HG03045 (cell line): Measurements from ENCODE around the gene LYPLAL1.
A peak's percentile ranks its signal among the peaks of the same experiment; 100 is the strongest.

Experiments
- ATAC-seq: cut with Tn5 transposase; IDR thresholded peaks from one replicate; pipeline ENCODE4 v1.9.1; 2021; ENCODE audit warnings: mild to moderate bottlenecking, moderate library complexity; ENCODE audit not compliant: unreplicated experiment

The LYPLAL1 gene

DNA sequence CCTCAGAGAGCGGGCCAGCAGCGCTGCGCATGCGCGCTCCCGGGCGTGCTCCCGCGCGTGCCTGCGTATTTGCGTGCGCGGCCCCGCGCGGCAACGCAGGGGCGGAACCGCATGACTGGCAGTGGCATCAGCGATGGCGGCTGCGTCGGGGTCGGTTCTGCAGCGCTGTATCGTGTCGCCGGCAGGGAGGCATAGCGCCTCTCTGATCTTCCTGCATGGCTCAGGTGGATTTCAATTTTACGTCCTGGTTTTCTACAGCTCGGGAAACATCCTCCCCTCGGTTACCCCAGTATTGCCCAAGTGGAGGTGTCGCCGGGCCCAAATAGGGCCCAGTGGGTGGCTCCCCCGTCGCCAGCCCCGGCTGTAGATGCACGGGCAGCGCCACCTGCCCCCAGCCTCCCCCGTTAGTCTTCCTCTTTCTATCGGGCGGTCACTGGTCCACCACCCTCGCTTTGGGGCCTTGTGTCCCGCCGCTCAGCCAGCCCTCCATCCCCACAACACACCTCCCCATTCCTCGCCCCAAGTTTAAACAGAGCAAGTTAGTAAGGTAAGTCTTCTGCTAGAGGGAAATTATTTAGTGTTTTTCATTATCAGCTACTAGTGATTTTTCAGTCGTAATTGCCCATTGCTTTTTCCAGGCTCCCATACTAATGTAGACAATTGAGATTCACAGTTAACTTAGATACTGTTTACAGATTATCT lies at the start of gene LYPLAL1:
LYPLAL1 (plus strand) TSS at position 121 of the 702 bp plus-strand sequence; CDS start at position 134, 13 bp downstream.
- peak; percentile 80 for ATAC-seq

DNA sequence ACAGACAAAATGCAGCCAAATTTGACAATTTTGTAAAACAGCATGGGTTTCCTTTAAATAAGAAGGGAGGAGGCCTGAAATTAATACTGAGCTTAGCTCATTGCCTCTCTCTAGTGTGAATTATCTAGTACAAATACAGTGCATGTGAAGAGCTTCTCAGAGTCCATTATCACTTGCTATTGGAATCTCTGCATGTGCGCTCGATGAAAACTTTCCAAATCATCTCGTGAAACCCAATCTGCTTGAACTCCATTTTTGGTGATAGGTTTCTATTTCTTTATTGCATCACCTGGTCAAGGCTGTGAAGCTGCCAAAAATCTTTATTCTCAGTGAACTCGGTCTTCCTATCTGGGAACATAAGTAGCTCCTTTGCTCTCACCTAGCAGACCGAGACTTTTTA lies 49.5 kb upstream of the LYPLAL1 start:
- ATAC-seq: no peak

DNA sequence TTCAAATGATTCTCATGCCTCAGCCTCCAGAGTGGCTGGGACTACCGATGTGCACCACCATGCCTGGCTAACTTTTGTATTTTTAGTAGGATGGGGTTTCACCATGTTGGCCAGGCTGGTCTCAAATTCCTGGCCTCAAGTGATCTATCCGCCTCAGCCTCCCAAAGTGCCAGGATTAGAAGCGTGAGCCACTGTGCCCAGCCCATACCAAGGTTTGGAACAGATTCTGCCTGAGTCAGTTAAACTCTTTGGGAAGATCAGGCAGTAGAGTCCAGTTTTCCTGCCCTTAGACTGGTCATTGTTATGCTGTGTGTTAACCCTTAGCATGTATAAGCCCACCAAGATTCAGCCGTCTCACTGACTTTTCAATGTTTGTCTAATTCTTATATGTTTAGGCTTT lies 48.3 kb upstream of the LYPLAL1 start:
- no peak for ATAC-seq

DNA sequence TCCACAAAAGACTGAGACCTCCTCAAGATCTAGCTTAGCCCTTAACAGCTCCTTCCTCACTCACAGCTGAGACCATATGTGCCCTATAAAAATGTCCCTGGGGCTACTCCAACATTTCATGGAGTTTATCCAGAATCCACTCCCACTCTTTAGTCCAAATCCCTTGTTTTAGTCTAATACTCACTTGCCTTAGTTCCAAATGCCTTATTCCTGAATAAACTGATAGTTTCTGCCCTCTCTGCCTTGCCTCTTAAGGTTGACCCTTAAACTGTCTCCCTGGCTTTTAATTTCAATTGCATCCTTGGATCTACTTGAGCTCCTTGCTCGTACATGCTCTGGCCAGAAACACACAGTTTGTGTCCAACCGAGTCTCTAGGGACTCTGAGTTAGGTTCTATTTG lies 47.3 kb upstream of the LYPLAL1 start:
- no peak for ATAC-seq

DNA sequence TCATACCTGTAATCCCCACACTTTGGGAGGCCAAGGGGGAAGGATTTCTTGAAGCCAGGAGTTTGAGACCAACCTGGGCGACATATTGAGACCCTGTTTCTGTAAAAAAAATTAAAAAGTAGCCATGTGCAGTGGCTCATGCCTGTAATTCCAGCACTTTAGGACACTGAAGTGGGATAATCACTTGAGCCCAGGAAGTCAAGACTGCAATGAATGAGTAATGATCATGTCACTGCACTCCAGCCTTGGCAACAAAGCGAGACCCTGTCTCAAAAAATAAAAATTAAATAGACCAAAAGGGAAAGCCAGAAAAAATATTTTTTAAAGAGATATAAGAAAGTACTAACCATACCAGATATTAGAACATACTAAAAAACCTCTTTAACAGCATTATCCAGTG lies 44.7 kb upstream of the LYPLAL1 start:
- no peak for ATAC-seq

DNA sequence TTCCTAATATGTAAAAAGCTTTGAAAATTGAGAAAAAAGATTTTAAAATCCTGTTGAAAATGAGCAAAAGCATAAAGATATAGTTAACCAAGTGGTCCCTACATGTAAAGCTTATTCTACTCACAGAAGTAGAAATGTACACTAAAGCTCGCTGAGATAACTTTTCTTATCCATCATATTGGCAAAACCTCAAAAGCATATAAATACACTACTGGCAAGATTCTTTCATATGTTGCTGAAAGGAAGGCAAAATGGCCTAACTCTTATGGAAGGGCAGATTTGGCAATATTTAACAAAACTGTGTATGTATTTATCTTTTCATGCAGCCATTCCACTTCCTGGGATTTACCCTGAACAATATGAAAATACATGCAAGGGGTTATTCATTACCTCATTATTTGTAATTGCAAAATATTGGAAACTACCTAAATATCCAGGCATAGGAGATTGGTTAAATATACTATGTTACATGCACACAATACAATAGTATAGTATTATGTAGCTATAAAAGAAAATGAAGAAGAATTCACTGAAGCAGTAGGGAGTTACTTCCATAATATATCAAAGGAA lies 43.2 kb upstream of the LYPLAL1 start:
- no peak for ATAC-seq

DNA sequence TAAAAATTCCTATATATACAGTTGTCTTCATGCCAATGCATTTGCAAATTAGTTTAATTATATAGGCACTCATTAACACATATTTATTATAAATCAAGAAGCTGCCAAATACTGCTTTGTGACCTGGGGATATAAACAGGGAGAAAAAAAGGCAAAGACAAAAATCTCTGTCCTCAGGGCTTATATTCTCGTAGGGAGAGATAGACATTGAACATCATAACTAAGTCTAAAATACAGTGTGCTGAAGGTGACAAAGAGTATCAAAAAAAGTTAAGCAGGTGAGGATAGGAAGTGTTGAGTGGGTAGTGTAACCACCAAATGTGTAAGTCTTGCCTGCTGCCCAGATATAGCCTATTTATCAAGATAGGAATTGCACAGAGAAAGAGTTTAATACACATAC lies 40.7 kb upstream of the LYPLAL1 start:
- ATAC-seq: no peak

DNA sequence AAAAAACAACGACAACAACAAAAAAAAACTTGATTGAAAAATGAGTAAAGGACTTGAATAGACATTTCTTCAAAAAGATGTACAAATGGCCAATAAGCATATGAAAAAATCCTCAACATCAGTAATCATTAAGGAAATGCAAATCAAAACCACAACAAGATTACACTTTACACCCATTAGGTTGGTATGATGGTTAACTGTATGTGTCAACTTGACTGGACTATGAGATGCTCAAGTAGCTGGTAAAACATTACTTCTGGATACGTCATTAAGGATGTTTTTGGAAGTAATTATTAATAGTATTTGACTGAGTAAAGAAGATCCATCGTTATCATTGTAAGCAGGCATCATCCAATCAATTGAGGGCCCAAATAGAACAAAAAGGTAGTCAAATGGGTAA lies 34.9 kb upstream of the LYPLAL1 start:
- ATAC-seq: no peak

DNA sequence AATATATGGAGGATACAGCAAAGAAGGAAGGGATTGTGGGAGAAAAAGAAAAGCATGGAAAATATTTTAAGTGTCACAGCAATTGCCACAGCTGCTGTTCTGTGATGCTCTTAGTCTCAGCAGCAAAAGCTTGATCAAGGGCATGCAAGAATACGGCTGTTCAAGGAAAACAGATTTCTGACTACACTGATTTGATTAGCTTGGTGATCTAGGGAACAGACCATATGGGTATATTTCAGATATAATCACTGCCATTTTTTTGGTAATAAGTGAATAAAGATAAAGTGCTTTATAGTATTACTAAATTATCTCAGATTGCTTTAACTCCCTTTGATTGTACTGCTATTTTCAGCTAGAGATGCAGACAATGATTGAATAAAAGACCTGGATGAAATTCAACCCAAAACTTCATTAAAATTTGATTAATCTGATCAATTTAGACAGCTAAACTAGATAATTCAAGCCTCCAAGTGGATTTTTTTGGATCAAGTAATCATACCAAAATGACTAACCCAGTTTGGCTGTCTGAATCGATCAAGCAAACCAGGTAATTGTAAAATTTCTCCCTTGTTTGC lies 33.3 kb upstream of the LYPLAL1 start:
- no peak for ATAC-seq

DNA sequence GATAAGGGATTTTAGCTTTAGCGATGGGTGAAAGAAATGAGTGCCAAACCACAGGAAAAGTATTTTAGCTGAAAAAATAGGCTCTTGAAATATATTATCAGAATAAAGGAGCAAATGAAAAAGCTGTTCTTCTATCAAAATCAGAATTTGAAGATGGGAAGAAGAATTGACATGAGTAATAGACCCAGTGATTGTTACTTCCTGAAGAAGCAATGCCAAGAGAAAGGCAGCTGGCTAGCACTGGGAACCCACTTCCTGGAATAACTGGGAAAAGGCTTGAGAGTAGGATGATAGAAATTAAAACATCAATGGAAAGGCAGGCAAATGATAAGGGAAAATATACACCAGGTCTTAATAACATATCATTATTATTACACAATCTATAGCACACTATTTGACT lies 29.9 kb upstream of the LYPLAL1 start:
- no peak for ATAC-seq

DNA sequence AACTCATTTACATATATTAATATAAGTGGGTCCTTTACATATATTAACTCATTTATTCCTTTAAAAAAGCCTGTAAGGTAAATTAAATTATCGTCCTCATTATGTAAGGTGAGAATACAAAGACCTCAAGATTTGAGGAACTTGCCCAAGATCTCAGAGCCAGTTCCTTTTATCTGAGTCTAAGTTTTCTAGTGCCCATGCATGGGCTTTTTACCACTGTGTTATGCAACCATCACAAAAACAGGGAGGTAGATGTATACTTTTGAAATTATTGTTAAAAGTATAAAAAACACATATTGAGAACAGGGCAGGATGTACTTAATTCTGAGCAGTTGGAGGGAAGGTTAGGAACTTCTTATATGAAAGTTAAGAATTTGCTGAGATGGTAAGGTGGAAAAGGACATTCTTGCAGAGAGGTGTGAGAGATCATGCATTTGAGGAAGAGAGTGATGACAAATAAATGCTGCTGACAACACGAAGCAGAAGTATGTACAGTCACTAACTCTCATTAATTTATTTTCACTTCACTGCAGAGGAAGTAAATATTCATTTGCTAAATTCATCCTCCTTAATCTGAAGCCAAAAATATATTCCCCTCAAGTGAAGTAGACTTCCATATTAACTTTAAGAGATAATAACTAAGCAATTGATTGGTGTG lies 28.9 kb upstream of the LYPLAL1 start:
- no peak for ATAC-seq

DNA sequence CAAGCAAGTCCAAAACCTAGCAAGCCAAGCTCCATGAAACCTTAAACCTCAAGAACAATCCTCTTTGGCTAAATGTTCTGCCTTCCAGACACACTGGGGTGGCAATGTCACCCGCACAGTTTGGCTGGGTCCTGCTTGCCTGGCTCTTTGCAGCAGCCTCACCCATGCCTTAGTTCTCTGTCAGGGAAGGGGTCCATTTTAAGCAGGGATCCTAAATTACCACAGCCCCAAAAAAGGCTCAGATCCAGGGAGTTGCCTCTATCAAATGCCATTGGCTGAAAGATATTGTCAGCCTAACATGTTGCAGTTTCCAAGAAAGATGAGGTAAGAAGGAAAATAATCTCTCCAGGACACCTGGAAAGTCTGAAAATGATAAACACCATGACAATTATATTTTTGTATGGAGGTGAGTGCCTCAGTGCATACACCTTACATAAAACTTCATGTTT lies 26.1 kb upstream of the LYPLAL1 start:
- ATAC-seq: no peak

DNA sequence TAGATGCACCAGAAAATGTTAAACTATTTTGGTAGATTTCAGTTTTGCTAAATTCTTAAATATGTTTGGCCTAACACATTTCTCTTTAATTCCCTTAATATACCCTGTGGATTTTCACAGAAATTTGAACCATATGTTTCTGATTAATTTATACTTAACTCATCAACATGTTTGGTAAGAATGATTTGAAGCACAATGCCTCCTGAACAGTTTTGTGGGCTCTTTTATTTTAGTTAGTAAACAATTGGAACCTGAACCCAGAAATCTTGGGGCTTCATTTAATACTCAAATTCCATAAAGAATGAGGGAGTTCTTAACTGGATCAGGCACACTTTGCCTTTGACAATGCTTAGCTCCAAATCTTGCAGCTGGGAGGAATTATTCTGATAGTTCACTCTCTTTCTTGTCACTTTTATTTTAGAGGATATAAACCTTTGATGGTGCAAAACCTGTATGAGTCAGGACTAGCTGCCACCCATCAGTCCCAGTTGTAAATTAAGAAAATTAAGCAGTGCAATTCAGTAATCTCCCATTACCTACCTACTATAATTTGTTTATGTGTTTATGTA lies 24.6 kb upstream of the LYPLAL1 start:
- ATAC-seq: no peak

DNA sequence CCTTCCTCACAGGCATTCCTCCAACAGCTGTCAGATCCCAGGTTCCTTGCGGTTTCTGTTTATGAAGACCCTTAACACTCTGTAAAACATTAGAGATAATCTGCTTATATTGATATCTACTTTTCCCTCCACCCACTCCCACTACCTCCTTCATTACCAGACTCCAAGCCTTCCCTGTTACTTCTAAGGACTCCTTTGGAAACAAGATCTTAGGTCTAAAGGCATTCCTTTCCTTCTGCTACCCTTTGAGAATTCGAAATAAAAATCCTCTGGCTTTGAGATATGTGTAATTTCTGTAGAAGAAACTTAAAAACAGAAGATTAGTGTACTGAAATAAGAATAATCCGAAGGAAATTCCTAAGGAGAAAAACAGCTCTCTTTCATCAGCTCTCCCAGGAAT lies 23.7 kb upstream of the LYPLAL1 start:
- no peak for ATAC-seq

DNA sequence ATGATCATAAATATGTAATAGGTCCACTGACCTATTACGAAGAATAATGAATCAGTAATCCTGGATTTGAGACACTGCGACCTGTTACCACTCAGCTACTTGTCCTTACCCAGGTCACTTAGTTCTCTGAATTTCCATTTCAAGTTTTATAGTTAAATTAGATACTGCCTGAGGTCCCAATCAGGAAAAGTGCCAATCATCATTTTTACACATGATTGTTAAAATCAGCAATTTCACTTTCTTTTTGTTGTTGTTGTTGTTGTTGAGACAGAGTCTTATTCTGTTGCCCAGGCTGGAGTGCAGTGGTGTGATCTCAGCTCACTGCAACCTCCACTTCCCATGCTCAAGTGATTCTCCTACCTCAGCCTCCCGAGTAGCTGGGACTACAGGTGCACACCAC lies 22.8 kb upstream of the LYPLAL1 start:
- no peak for ATAC-seq

DNA sequence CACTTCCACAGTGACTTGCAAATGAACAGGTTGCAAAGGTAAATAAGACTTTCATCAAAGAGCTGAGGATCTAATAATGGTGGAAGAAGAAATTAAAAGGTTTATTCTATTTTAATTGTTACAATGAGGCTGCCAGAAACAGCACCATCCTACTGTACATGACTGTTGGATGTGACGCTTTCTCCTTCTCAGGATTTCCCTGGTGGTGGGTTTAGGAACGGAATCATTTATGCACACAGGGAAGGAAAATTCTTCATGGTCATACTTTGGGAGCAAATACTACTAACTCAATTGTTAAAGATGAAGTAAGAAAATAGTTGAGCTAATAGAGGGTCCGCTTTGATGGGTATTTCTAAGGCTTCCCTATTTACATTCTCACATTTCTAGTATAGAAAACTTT lies 22.2 kb upstream of the LYPLAL1 start:
- ATAC-seq: no peak

DNA sequence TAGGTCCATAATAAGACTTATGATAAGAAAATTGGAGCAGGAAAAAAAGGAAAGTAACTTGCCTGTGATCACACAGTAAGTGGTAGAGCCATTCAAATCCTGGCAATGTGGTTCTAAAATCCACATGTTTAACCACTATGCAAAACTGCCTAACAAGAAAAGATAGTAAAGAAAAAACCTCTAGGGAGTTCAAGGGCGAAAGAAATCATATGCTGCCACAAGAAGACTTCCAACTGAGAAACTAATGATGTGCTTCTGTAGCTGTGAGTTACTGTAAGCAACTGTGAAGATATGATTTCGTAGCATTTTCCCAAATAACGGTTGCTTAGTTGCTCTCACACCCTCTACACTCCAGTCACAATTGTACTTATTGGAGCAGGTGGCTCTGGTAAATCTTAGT lies 20.9 kb upstream of the LYPLAL1 start:
- ATAC-seq: no peak

DNA sequence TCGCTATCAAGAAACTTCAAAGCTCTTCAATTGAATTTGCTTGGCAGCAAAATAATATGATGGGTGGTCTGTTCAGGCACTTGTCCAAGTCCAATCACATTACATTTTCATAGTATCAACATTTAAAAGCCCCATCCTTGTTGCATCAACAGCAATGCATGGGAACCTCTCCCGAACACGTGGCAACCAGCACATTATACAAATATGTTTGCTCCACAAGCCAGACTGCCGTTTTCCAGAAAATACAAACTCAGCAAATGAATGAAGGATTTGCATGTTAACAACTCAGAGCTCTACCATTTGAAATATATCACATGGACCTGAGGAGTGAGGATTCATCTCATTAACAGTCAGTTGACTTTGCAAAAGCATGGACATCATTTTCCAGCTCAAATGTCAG lies 20.0 kb upstream of the LYPLAL1 start:
- ATAC-seq: no peak

DNA sequence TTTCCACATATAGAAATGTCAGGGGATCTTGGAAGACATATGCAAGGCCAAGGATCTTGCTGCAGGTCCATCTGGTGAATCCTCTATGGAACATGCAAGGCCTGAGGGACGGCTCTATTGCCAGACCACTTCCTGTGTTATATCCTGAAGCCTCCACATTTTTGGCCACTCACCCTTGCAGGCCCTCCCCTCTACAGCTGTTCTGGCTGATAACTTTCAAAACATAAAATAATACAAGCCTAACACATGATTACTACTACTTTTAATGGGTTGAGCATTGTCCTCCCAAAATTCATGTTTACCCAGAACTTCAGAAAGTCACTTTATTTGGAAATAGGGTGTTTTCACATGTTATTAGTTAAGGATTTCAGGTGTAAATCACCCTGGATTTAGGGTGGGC lies 18.5 kb upstream of the LYPLAL1 start:
- ATAC-seq: no peak

DNA sequence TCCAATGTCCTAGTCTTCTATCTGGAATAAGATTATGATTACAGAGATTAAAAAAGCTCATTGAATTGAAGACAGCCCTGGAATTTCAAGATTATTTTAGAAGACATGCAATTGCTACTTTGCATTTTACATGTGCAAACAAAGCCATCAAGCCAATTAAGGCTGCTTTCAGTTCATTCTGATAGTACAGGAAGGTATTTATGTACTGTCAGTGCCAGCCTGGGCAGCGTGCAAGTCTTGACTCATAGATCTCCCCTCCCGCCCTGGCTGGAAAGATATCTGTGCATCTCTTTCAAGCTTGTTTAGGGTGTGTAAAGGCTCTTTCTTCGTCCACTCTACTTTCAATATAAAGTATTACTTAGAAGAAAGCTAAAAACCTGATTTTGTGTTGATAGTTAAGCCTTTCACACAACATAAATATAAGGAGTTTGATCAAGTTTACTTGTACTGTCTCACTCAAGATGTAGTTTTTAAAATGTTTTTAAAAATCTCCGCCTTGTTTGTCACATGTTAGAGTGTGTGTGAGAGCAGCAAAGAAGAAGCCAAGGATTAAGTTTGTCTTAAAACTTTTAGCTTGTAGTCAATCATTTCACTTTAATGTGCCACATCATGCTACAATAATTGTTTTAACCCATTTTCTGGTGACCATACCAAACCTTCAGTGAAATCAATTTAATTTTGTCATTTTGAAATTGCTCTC lies 13.6 kb upstream of the LYPLAL1 start:
- ATAC-seq: peak; percentile 76

DNA sequence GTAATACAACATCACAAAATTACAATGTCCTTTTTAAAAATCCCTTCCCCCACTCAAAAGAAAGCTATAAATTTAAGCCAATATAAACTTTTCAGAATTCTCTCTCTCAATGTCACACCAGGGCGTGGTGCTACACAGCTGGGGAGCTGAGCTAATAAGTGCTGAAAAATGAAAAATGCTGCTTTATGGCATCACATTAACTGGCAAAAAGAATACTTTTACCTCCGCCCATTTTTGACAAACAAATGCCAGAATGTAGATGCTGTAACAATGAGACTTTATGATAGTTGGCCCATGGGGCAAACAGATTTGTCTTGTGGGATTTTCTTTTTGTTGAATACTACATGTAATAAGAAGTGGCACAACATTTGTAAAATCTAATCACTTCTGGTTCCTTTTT lies 12.7 kb upstream of the LYPLAL1 start:
- ATAC-seq: no peak
